Astrocyte of the hippocampus (primary cell): ENCODE measurements around the gene FNDC10.
A peak's percentile ranks its signal among the peaks of the same experiment; 100 is the strongest.
"Not testable (repeated sequence)": the region's sequence is repeated elsewhere in the genome, so short reads cannot be mapped to it uniquely, and the experiment has no call there.

ENCODE experiments used
- DNase-seq: peaks from one replicate; pipeline ENCODE4 v3.0.0; 2011; ENCODE audit warnings: low read depth, low spot score

The FNDC10 gene

DNA sequence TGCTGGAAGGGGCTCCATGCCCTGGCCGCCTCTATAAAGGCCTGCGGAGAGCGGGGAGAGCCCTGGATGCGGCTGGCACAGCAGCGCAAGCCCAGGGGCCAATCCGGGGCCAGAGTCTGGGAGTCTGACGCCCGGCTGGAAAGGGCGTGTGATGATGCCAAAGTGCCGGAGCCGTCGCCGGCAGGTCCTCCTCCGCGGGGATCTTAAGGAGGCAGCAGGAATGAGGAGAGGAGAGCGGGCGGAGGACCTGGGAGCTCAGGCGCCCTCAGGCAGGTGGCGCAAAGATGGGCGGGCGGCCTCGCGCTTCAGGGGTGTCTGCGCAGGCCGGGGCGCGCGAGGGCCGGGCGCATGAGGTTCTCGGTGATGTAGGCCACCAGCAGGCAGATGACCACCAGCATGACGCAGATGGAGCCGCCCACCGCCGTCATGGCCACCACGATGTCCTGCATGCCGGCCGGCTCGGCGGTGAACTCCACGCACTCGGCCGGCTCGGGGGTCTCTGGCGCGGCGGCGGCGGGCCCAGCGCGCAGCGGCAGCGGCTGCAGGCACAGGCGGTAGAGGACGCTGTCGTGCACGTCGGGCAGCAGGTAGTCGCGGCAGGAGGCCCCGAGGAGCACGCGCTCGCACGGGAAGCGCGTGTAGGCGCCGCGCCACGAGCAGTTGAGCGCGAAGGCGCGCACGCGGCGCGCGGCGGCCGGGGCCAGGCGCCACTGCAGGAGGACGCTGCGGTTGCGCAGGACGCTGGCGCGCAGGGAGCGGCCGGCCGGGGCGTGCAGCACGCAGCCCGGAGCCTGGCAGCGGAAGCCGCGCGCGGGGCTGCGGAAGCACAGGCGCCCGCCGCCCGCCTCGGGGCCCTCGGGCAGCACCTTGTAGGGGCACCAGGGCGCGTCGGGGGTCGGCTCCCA lies 653 bp downstream of the FNDC10 start:
- DNase-seq, result peak; percentile 57

DNA sequence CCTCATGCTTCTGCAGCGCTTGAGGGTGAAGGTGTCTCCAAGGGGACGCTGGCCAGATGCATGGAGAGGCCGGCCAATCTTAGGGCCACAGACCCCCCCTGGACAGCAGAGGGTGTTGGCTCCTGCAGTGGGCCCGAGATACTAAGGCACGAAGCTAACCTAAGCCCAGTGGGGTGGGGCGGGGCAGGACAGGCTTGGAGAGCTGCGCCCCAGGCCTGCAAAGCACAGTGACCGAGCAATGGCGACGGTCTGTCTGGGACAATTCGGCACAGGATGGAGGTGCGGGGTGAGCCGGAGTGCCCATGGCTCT lies 1.3 kb downstream of the FNDC10 start:
- DNase-seq, result no peak

DNA sequence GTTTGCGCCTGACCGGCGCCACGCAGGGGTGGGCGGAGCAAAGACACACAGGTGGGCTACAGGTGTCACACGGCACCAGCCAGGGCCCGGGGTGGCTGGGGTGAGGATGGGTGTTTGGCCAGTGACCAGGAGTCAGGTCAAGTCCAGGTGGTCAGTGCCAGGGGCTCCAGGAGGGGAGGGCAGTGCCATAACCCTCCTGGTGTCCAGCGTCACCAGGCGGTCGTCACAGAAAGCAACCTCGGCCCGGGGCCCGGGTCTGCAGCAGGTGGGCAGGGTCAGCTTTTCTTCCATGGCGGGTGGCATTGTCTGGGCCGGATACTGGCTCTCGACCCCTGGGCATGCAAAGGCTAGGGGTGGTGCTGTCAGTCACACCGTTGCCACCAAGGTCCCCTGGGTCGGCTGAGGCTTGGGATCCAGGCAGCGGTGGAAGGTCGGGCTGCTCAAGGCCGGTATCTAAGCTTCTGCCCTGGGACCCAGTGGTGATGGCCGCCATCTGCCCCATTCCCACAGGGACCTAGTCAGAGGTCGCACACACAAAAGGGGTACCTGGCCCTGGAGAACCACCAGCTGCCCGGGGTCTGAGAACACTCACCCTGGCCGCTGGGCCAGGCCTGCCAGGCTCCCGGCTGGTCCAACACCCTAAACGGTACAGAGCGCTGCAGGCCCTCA lies 1.8 kb downstream of the FNDC10 start:
- no peak for DNase-seq

DNA sequence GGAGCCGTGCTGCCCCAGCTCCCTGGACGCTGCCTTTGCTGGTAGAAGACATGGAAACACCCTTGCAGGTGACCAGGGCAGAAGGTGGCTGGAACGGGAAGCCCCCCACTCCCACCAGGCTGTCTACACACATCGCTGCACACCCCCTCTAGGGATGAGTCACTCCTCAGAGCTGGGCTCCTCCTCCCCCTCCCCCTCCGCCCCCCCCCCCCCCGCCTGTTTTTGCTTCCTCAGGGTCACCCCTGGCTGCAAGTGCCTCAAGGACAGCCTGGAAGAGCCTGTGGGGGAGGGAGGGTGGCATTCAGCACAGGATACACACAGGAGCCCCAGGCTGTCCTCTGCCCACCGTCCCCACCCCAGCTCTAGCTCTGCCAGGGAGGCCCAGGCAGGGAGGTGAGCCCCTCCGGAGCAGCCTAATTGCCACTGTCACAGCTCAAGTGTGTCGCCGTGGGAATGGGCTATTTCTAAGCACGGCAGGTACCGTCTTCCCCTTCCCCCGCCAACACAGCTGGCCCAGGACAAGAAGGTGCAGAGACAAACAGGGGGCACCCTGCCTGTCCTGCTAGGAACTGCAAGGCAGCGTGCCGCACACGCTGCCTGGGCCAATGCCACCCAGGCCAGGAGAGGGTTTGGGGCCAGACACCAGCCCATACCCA lies 2.5 kb downstream of the FNDC10 start:
- DNase-seq, result peak; percentile 43

DNA sequence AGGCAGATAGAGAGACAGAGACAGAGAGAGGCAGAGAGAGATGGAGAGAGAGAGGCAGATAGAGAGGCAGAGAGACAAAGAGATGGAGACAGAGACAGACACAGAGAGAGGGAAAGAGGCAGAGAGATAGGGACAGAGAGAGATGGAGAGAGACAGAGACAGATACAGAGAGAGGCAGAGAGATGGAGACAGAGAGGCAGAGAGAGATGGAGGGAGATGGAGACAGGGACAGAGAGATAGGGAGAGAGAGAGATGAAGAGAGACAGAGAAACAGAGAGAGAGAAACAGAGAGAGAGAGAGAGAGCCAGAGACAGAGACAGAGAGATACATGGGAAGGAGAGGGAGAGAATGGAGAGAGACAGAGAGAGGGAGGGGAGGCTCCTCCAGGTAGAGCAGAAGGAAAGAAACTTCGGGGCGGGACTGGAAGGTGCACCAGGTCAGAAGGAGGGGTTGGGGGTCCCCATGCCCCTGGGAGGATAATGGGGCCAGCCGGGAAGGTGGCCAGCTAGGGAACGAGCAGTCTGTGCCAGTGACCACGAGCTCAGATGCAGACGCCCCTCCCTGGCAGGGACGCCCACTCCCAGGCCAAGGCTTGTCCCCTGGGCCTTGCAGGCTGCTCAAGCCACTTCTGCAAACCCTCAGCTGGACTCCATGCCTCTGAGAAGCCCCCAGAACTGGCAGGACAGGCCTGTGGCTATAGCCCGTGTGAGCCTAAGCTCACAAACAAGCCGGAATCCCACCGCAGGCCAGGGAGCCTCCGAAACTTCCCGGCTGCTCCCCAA lies 3.3 kb downstream of the FNDC10 start:
- DNase-seq, result no peak

DNA sequence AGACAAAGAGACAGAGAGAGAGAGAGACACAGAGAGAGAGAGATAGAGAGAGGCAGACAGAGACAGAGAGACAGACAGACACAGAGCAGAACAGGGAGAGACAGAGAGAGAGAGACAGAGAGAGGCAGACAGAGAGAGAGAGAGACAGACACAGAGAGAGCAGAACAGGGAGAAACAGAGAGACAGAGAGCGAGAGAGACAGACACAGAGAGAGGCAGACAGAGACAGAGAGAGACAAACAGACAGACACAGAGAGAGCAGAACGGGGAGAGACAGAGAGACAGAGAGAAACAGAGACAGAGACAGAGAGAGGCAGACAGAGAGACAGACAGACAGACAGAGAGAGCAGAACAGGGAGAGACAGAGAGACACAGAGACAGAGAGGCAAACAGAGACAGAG lies 4.6 kb downstream of the FNDC10 start:
- DNase-seq, result not testable (repeated sequence)

DNA sequence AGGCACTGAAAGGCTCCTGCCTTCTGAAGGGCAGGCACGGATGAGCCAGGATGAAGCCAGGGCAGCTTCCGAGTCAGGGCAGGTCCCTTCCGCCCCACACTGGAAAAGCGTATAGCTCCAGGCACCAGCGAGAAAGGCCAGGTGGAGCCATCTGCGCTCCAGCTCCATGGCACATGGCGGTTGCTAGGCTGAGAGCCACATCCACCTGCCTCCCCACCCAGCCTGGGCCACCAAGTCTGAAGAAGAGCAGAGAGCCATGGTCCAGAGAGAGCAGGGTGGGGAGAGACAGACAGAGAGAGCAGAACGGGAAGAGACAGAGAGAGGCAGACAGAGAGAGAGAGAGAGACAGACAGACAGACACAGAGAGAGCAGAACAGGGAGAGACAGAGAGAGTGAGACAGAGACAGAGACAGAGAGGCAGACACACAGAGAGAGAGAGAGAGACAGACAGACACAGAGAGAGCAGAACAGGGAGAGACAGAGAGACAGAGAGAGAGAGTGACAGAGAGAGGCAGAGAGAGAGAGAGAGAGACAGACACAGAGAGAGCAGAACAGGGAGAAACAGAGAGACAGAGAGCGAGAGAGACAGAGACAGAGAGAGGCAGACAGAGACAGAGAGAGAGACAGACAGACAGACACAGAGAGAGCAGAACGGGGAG lies 5.2 kb downstream of the FNDC10 start:
- no peak for DNase-seq

DNA sequence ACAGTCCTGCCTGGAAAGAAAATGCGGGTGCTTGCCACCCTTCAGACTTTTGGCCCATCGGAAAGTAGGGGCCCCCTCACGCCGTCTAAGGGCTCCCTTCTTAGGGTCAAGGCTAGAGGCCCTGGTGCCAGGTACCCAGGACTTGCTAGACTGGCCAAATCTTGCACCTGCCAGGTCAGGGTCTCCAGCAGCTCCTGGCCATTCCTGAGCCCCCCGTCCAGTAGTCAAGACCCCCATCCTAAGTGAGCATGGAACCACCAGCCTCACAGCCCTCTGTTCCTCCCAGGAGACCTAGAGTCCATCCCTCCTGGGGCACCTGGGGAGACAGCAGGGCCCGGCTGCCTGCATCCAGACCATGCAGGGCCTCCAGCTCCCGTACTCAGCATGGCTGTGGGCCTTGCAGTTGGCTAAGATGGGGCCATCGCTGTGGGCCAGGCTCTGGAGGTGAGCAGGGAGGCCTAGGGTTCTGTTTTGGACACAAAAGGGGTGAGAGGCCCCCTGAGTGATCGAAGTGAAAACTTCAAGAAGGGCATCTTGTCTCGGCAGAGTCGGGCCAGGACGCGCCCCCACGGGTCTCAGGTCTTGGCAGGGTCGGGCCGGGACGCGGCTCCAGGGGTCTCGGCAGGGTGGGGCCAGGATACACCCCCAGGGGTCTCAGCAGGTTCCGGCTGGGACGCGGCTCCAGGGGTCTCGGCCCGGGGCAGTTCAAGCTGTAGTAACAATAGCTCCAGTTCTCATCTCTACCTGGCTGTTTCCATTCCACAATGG lies 5.9 kb downstream of the FNDC10 start:
- no peak for DNase-seq

DNA sequence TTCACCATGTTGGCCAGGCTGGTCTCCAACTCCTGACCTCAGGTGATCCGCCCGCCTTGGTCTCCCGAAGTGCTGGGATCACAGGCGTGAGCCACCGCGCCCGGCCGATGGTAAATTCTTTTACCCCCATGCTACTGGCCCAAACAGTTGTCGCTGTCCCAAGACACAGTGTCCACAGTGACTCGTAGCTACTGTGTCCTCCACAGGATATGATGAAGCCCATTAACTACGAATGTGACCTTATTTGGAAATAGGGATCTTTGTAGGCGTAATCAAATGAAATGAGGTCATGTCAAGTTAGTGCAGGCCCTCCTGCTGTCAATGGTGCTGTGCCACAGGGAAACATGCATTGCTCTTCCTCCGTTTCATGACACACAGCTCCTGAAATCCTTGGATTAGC lies 8.5 kb downstream of the FNDC10 start:
- no peak for DNase-seq

DNA sequence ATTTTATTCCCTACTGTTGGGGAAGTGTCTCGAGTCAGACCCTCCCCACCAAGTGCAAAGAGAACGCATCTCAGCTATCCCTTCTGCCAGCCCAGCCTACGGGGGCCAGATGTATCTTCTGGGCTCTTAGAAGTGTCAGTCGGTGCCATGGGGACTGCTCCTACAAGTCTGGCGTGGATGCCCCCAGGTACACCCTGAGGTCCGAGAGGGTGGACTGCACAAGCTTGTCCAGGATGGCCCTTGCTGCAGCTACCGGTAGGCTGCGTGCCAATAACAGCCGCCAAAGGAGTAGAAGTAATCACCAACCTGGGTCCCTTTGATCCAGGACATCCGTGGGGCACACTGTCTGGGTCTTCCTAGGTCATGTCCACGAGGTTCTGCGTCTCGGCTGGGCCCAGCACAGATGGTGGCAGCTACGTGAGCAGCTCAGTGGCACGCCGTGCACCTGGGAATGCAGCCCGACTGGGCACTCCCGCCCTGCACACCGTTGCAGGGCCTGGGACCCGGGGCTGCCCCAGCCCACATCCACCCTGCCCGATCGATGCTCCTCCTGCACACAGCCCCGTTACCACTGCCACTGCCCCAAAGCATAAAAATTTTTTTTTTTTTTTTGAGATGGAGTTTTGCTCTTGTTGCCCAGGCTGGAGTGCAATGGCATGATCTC lies 16.5 kb downstream of the FNDC10 start:
- DNase-seq, result no peak

DNA sequence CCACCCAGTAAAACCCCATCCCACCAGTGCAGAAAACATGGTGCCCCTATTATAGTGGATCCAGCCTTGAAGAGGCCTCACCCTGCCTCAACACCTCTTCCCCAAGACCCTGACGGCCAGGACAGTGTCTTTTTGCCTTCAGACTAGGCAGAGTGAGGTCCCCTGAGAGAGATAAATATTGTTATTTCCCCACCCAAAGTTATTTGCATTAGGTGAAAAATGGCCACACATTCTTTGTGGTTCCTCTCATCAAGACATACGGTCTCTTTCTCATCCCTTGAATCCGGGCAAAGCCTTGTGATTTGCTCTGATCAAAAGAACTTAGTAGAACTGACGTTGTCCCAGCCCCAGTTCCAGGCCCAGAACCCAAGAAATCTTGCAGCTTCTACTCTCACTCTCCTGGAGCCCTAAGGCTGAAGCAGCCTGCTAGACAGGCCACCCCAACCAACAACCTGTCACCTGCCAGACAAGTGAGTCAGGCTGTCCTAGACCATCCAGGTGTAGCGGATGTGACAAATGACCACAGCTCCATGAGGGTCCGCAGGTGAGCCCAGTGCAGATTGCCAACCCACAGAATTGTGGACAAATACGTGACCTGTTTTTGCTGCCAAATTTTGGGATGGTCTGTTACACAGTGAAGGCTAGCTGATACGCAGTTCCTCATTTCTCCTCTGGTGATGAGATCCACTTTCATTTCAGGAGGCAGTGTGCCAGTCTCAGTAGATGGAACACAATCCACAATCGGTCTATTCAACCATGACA lies 17.2 kb downstream of the FNDC10 start:
- DNase-seq, result no peak

DNA sequence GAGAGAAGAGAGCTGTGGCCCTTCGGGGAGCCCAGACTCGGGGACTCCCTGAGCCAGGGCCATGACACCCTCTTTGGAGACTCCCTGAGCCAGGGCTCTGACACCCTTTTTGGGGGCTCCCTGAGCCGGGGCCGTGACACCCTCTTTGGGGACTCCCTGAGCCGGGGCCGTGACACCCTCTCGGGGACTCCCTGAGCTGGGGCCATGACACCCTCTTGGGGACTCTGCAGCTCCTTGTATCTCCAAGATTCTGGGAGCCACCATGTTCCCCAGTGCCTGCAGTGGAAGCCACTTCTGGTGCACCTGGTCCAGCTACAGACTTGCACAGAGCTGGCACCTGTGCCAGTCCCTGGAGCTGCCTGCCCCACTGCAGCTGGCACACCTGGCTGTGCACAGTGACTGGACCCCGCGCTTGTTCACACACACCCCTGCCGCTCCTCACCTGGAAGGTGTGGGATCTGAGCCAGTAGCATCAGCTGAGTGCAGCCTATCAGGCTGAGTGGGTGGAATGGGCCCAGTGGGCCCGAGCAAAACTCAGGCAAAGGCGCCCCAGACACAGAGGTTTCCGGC lies 21.5 kb downstream of the FNDC10 start:
- DNase-seq, result no peak

DNA sequence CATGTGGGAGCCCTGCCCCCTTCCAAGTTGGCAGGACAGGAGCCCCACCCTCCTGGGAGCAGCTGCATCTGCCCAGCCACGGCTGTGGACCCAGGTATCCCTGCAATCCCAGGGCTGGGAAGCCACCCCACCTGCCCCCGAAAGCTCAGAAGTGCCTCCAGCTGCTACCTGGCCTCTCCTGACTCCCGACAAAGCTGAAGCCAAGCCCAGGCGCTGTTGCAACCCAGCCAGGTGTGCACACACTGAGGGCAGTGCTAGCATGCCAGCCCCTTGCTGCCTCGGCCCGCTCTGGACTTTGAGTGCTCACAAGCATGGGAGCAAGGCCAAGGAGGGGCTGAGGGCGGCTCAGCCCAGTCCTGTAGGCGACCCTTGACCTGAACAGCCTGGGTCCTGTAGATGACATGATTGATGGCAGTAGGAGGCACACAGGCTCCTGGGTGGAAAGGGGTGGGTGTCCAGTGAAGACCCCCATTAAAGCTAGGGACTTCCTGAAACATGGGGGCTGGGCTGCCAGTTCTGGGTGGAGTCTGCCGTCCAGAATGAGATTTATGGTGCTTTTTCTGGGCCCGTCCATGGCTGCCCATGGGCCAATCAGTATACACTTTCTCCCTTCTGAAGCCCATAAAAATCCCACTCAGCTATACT lies 22.4 kb downstream of the FNDC10 start:
- DNase-seq, result no peak

DNA sequence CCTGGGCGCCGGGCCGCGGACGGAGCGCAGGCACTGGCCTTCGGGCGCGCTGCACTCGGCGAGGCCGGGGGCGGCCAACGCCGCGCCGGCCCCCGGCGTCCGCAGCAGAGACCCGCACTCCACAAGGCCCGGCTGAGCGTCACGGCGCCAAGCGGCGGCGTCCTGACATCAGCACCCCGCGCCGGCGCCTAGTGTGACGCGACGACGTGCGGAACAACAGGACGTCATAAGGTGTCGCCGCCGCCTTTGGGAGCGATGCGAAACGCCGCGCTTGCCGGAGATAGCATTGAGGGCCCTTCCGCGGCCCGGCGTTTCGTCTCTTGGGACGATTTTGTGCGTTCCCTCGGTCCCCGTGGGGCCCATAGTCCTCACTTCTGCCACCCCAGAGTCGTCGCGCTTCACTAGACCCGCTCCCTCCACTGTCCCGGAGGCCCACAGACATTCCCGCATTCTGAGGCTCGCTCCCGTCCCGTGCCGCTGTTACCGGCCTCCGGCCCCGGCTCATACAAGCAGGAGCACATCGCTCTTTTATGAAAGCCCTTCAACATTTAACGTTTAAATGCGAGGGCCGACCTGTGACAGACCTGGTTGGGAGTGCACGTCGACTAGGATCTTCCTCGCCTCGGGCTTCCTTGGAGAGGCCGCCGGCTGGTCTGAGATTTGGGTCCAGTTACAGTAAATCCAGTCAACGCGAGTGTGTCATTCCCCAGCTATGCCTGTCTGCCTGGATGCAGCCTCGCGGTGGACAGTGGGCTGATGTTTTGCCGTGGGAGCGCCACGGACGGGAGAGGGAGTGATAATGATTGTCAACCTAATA lies 25.0 kb downstream of the FNDC10 start, which contains the start of gene SSU72:
Gene SSU72 (minus strand): TSS at position 143 of the 817 bp plus-strand sequence. CDS start 306 bp downstream, outside the sequence.
- DNase-seq, result peak; percentile 98

DNA sequence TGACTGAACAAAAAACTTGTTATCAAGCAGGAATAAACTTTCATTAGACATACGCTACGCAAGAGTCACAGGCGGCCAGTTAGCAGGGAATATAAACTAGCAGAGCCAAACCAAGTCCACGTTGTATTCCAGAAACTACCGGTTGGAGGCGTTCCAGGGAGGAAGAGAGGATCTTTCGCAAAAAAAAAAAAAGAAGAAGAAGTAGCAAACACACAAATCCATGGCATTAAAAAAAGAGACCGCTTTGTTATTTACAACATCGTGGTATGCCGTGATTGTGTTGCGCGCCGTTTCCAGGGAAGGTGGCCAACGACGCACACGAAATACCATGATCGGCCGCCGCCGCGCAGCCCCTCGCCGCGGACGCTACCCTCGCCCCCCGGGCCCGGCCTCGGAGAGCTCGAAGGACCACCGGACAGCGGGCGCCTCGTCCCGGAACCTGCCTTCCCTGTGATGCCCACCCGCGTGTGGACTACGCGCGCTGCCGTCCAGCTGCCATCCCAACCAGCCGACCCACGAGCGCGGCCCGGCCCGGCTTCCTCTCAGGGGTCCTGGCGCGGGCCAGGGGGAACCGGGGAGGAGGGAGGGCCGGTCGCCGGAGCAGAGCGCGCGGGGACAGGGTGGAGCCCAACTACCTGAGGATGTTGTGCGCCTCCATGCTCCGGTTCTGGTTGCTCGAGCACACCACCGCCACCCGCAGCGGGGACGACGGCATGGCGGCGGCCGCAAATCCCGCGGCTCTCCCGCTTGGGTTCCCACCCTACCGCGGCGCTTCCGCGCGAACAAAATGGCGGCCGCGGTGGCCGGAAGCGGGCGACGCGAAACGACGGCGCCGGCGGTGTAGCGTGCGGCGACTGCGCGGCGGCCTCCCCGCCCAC lies 25.9 kb downstream of the FNDC10 start:
- peak; percentile 72 for DNase-seq

DNA sequence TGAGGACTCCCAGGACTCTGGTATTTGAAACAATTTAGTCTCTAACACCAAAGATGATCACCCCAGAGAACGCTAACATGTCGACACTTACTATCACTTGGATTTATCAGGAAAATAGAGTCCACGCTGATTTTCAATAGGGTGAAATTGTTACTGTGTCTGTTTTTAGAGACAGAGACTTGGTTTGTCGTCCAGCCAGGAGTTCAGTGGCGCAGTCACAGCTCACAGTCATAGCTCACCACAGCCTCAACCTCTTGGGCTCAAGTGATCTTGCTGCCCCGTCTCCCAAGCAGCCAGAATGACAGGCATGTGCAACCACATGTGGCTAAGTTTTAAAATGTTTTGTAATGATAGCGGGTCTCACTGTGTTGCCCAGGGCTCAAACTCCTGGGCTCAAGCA lies 30.6 kb downstream of the FNDC10 start:
- DNase-seq, result peak; percentile 35
